22Rv1 (cell line): ENCODE data around the gene MGAT4C.

Experiments
- ZFX ChIP-seq: fragments of 450-650 bp; IDR thresholded peaks from 2 replicates; pipeline ENCODE4 v1.6.1; 2017; ENCODE audit warnings: antibody characterized with exemption, borderline replicate concordance
- TF ChIP-seq, protein P1 (sequence below): fragments of 450-650 bp; IDR thresholded peaks from 2 replicates; pipeline ENCODE4 v1.5.1; 2017; ENCODE audit warnings: mild to moderate bottlenecking

DNA sequence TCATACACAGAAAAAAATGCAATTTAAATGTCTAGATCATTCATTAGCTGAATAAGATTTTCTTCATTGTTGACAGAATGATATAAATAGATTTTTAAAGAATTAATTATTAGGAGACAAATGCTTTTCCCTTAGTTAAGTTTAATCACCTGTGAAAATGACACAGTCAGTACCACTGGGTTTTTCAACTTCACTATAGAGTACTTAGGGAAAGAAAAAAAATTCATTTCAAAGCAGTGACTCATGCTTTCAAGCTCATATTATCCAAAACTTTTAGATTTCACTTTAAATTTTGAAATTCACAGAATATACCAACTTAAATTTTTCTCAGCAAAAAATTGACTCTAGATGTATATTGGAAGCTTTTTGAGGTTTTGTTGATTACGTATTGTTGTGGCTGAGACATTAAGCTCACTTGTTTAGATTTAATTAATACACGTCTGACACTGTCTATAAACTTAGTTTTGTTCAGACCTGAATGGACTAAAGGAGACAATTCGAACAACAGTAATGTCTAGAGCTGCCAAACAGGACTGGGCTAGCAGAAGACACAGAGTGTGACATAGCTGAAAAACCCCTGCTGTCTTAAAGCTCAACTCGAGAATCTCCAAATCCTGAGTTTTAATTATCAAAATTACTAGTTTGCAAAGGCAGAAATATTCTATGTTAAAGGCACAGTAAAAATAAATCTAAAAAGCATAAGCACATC is 1.6 kb downstream of the MGAT4C start:
- TF ChIP-seq, protein P1, sequence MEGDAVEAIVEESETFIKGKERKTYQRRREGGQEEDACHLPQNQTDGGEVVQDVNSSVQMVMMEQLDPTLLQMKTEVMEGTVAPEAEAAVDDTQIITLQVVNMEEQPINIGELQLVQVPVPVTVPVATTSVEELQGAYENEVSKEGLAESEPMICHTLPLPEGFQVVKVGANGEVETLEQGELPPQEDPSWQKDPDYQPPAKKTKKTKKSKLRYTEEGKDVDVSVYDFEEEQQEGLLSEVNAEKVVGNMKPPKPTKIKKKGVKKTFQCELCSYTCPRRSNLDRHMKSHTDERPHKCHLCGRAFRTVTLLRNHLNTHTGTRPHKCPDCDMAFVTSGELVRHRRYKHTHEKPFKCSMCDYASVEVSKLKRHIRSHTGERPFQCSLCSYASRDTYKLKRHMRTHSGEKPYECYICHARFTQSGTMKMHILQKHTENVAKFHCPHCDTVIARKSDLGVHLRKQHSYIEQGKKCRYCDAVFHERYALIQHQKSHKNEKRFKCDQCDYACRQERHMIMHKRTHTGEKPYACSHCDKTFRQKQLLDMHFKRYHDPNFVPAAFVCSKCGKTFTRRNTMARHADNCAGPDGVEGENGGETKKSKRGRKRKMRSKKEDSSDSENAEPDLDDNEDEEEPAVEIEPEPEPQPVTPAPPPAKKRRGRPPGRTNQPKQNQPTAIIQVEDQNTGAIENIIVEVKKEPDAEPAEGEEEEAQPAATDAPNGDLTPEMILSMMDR = no peak
- TF ChIP-seq ZFX = no peak
